HepG2 (cell line): ENCODE results near the gene TMEM141. TPM values are rescaled to one million over a fixed set of nuclear protein-coding genes. Genes with fewer than 3 reads are reported as not detected.

Source experiments
- ATAC-seq: fragments of 200-7000 bp; cut with Tn5 transposase; 3 replicates; pipeline ENCODE4 v1.9.1; 2020; ENCODE audit warnings: mild to moderate bottlenecking, moderate library complexity
- BruUV-seq: library from RNA; stranded (reverse); fragments of 400-500 nt; replicated peaks from 2 replicates; lab custom pipeline; 2021; lab: Mats Ljungman, UMichigan
- CTCF ChIA-PET: fragments of 300-600 bp; formaldehyde crosslinking; extraction: SDS; loops from one replicate; lab custom pipeline; 2021; ENCODE audit warnings: low total read pairs, inconsistent platforms, low intra/inter-chr PET ratio; lab: Yijun Ruan, JAX
- POLR2A ChIA-PET: fragments of 350-600 bp; sonication (Branson Sonifier 250); formaldehyde crosslinking; loops from one replicate; lab custom pipeline; 2020; ENCODE audit warnings: antibody characterized with exemption, inconsistent platforms; lab: Yijun Ruan, JAX
- DNase-seq: peaks from one replicate; pipeline ENCODE4 v3.0.0-alpha.2; 2015; ENCODE audit warnings: low spot score
- FAIRE-seq: peaks from 3 replicates; lab custom pipeline; 2011; peaks lifted over from hg19 to GRCh38; lab: Jason Lieb, UNC
- H2AFZ ChIP-seq: one replicate; pipeline ENCODE4 v1.6.1; 2011; ENCODE audit warnings: low read length, inconsistent platforms
- H3K27ac ChIP-seq: fragments of 300-600 bp; 3 replicates; pipeline ENCODE4 v1.8.0; 2011; ENCODE audit warnings: mixed run types, mild to moderate bottlenecking, mixed read lengths, low read length, inconsistent platforms; ENCODE audit not compliant: insufficient read depth; ENCODE audit errors: extremely low read length
- H3K27me3 ChIP-seq, 2 experiments: fragments of 200-600 bp in 1 of 2; 2 replicates in 1 of 2; 3 replicates in 1 of 2; pipeline versions ENCODE4 v1.6.0 to v1.8.0; 2011; ENCODE audit warnings: low read length in 2 of 2, mild to moderate bottlenecking in 2 of 2, moderate library complexity in 2 of 2, inconsistent platforms in 1 of 2; ENCODE audit not compliant: insufficient read depth in 2 of 2, control insufficient read depth in 1 of 2
- H3K36me3 ChIP-seq, 2 experiments: fragments of 200-600 bp in 1 of 2; replicated peaks in 1 of 2; 2 replicates in 1 of 2; 3 replicates in 1 of 2; pipeline versions ENCODE4 v1.5.1 to v1.8.0; 2011; ENCODE audit warnings: low read length in 2 of 2, inconsistent platforms in 1 of 2; ENCODE audit not compliant: insufficient read depth in 2 of 2, control insufficient read depth in 1 of 2
- H3K4me1 ChIP-seq: 2 replicates; pipeline ENCODE4 v1.5.1; 2012; ENCODE audit warnings: low read length, inconsistent platforms; ENCODE audit not compliant: insufficient read depth
- H3K4me2 ChIP-seq: 2 replicates; pipeline ENCODE4 v1.6.0; 2011; ENCODE audit warnings: low read depth, low read length, inconsistent platforms
- H3K4me3 ChIP-seq, 3 experiments: fragments of 200-600 bp in 1 of 3; sonication (generic), shearing (Covaris generic) in 1 of 3; replicated peaks in 1 of 3; 2 replicates each; pipeline ENCODE4 v1.5.1; 2011 to 2016; ENCODE audit warnings: low read length in 3 of 3, inconsistent platforms in 2 of 3, low read depth in 2 of 3, mild to moderate bottlenecking in 2 of 3, control low read depth in 1 of 3, mixed read lengths in 1 of 3; ENCODE audit not compliant: insufficient read depth in 1 of 3
- H3K79me2 ChIP-seq: one replicate; pipeline ENCODE4 v1.6.1; 2011; ENCODE audit warnings: low read length, inconsistent platforms; ENCODE audit not compliant: insufficient read depth
- H3K9ac ChIP-seq: 2 replicates; pipeline ENCODE4 v1.6.0; 2011; ENCODE audit warnings: mild to moderate bottlenecking, low read depth, low read length, inconsistent platforms; ENCODE audit not compliant: insufficient read depth
- H3K9me3 ChIP-seq: 2 replicates; pipeline ENCODE4 v1.5.1; 2012; ENCODE audit warnings: mild to moderate bottlenecking, low read length
- H4K20me1 ChIP-seq: 2 replicates; pipeline ENCODE4 v1.6.0; 2011; ENCODE audit warnings: inconsistent platforms, mild to moderate bottlenecking, low read length, moderate library complexity; ENCODE audit not compliant: insufficient read depth
- ATF4 ChIP-seq, 2 experiments: fragments of 450-650 bp in 1 of 2; sonication (generic) in 1 of 2; formaldehyde crosslinking; IDR thresholded peaks; 2 replicates each; pipeline versions ENCODE4 v1.5.0 to v1.8.0; 2020 to 2022; ENCODE audit warnings: mild to moderate bottlenecking in 1 of 2, missing genetic modification reagents in 1 of 2
- CBX5 ChIP-seq: sonication (generic); formaldehyde crosslinking; IDR thresholded peaks from 2 replicates; pipeline ENCODE4 v1.4.0; 2020; ENCODE audit warnings: missing genetic modification reagents, borderline replicate concordance
- CERS6 ChIP-seq: sonication (generic); formaldehyde crosslinking; IDR thresholded peaks from 2 replicates; pipeline ENCODE4 v1.5.0; 2020; ENCODE audit warnings: missing genetic modification reagents
- CSRNP1 ChIP-seq: sonication (generic); formaldehyde crosslinking; IDR thresholded peaks from 2 replicates; pipeline ENCODE4 v1.8.1; 2023; ENCODE audit warnings: mild to moderate bottlenecking, missing genetic modification reagents
- EHMT2 ChIP-seq: fragments of 200-600 bp; sonication (generic); IDR thresholded peaks from 2 replicates; pipeline ENCODE4 v1.7.0; 2017; ENCODE audit warnings: antibody characterized with exemption, low read depth, low read length, borderline replicate concordance
- GATA4 ChIP-seq: sonication (generic); IDR thresholded peaks from 2 replicates; pipeline ENCODE4 v1.6.1; 2016; ENCODE audit warnings: antibody characterized with exemption, low read depth, borderline replicate concordance
- GPN1 ChIP-seq: sonication (generic); formaldehyde crosslinking; IDR thresholded peaks from 2 replicates; pipeline ENCODE4 v1.5.1; 2020; ENCODE audit warnings: missing genetic modification reagents, borderline replicate concordance
- HNRNPL ChIP-seq: fragments of 200-400 bp; formaldehyde crosslinking; IDR thresholded peaks from 2 replicates; pipeline ENCODE4 v1.6.1; 2017; ENCODE audit warnings: mild to moderate bottlenecking, low read depth, low read length
- IRF2 ChIP-seq: IDR thresholded peaks from 2 replicates; pipeline ENCODE4 v1.6.1; 2018; ENCODE audit warnings: missing genetic modification reagents, missing compliant biosample characterization
- KAT7 ChIP-seq: IDR thresholded peaks from 2 replicates; pipeline ENCODE4 v1.6.1; 2018; ENCODE audit warnings: borderline replicate concordance, missing compliant biosample characterization
- MBD4 ChIP-seq: IDR thresholded peaks from 2 replicates; pipeline ENCODE4 v1.6.1; 2012; ENCODE audit warnings: low read length, inconsistent platforms, borderline replicate concordance
- MED13 ChIP-seq: sonication (generic); formaldehyde crosslinking; IDR thresholded peaks from 2 replicates; pipeline ENCODE4 v1.5.0; 2020; ENCODE audit warnings: missing genetic modification reagents
- SAFB2 ChIP-seq: sonication (generic); formaldehyde crosslinking; IDR thresholded peaks from 2 replicates; pipeline ENCODE4 v1.5.1; 2020; ENCODE audit warnings: missing genetic modification reagents, low read depth, mild to moderate bottlenecking, borderline replicate concordance
- SMAD1 ChIP-seq: sonication (generic); formaldehyde crosslinking; IDR thresholded peaks from 2 replicates; pipeline ENCODE4 v1.4.0; 2020; ENCODE audit warnings: missing genetic modification reagents, low read depth, mild to moderate bottlenecking, borderline replicate concordance
- STAT5B ChIP-seq: sonication (generic); formaldehyde crosslinking; IDR thresholded peaks from 2 replicates; pipeline ENCODE4 v1.4.0; 2020; ENCODE audit warnings: missing genetic modification reagents
- WIZ ChIP-seq: sonication (generic); formaldehyde crosslinking; IDR thresholded peaks from 2 replicates; pipeline ENCODE4 v1.5.1; 2020; ENCODE audit warnings: mild to moderate bottlenecking, missing genetic modification reagents
- ZBTB1 ChIP-seq: sonication (generic); formaldehyde crosslinking; IDR thresholded peaks from 2 replicates; pipeline ENCODE4 v1.4.0; 2020; ENCODE audit warnings: missing genetic modification reagents, borderline replicate concordance
- ZNF337 ChIP-seq: sonication (generic); formaldehyde crosslinking; IDR thresholded peaks from 2 replicates; pipeline ENCODE4 v1.5.1; 2020; ENCODE audit warnings: missing genetic modification reagents, low read depth, mild to moderate bottlenecking, borderline replicate concordance
- ZNF468 ChIP-seq: sonication (generic); formaldehyde crosslinking; IDR thresholded peaks from 2 replicates; pipeline ENCODE4 v1.8.0; 2022; ENCODE audit warnings: mild to moderate bottlenecking, moderate library complexity, missing genetic modification reagents
- ZNF780A ChIP-seq: sonication (generic); formaldehyde crosslinking; IDR thresholded peaks from 2 replicates; pipeline ENCODE4 v1.8.0; 2022; ENCODE audit warnings: mild to moderate bottlenecking, missing genetic modification reagents, moderate library complexity
- WGBS: methylation state at CpG from one replicate; pipeline ENCODE4 v1.1.6; 2017; ENCODE audit warnings: low lambda C conversion rate; 5-methylcytosine and 5-hydroxymethylcytosine counted together
- in situ Hi-C: cut with HindIII; loops from 2 replicates; pipeline ENCODE4 v1.10.0; 2017; ENCODE audit warnings: low pct_unique_long_range_greater_than_20kb; ENCODE audit not compliant: extremely low pct_ligation_motif_present
- intact Hi-C: fragments of 100-400 bp; cut with micrococcal nuclease; formaldehyde crosslinking; loops from one replicate; pipeline ENCODE4 v1.10.0; 2022; ENCODE audit not compliant: unreplicated experiment
- polyA plus RNA-seq, 8 experiments: library from polyadenylated mRNA; depleted of rRNA in 3 of 8; stranded (reverse) in 7 of 8; unstranded in 1 of 8; fragments of >200 nt; fragmentation: Illumina TruSeq in 4 of 8; extraction: Trizol in 4 of 8; gene quantifications; 2 replicates each; pipeline versions ENCODE4 v1.2.1 to v1.2.3, GENCODE V29; 2011 to 2016; ENCODE audit warnings: low read depth in 4 of 8, missing spikeins in 1 of 8, mixed read lengths in 1 of 8; ENCODE audit not compliant: insufficient read depth in 1 of 8
- total RNA-seq, 5 experiments: library from RNA; depleted of rRNA; stranded (reverse); fragments of >200 nt; fragmentation: Illumina TruSeq; extraction: Trizol; gene quantifications; 2 replicates each; pipeline ENCODE4 v1.2.3, GENCODE V29; 2016; ENCODE audit warnings: low read depth in 1 of 5

The TMEM141 gene
- total and polyA plus RNA-seq, 2 of the 13 experiments (the other 11 are each of a cell fraction or from before 2014, with no cell fraction given), result 81.0 to 202 TPM

- no peak overlapping the region; a peak in 1 of 6 replicates for H3K4me3 ChIP-seq
- H3K79me2 ChIP-seq, result peaks cover 37% of the 10 kb centered on the region
- H3K4me2 ChIP-seq, result peak overlapping the region; percentile 41; the same call in 1 of the 2 replicates
- DNase-seq (no peak), ATAC-seq (no peak), FAIRE-seq (no peak)
- peak overlapping the region; percentile 5 for H3K27ac ChIP-seq
- in situ Hi-C loops (no loop called here), intact Hi-C loops (no loop called here)
- POLR2A ChIA-PET, result interaction anchor here (2.3 kb wide), 1 partner anchor 13 kb away, joined by 12 read pairs; the partner anchor contains the start of gene RABL6
- H3K27me3 ChIP-seq, result no peaks in the 10 kb centered on the region; a peak in 1 of 5 replicates
- CTCF ChIA-PET, result no interaction called here
- no peak overlapping the region for H2AFZ ChIP-seq
- no peaks in the 10 kb centered on the region for H3K9me3 ChIP-seq
- H4K20me1 ChIP-seq, result no peaks in the 10 kb centered on the region
- H3K4me1 ChIP-seq, result peaks cover 83% of the 10 kb centered on the region
- no TSS peak for BruUV-seq
- 0 out of 5 replicates have a peak, but pooled peaks cover 0 to 12% of the 10 kb centered on the region in 2 experiments for H3K36me3 ChIP-seq
- 95% methylated on average over 14 of the region's 14 CpGs for WGBS
- peak overlapping the region; percentile 5; the same call in 1 of the 2 replicates for H3K9ac ChIP-seq
- TF ChIP-seq WIZ (CRISPR knock-in tag), result 0 out of 2 replicates have a peak, but pooled peaks have one; percentile 27
- no peak for TF ChIP-seq EHMT2
- TF ChIP-seq ZBTB1 (CRISPR knock-in tag), result no peak
- no peak for TF ChIP-seq STAT5B (CRISPR knock-in tag)
- TF ChIP-seq SAFB2 (CRISPR knock-in tag), result peak; percentile 36; the same call in 1 of the 2 replicates
- no peak for TF ChIP-seq IRF2 (CRISPR knock-in tag)
- no peak for TF ChIP-seq CSRNP1 (CRISPR knock-in tag)
- TF ChIP-seq CERS6 (CRISPR knock-in tag), result 0 out of 2 replicates have a peak, but pooled peaks have one; percentile 33
- no peak for TF ChIP-seq ZNF468 (CRISPR knock-in tag)
- TF ChIP-seq HNRNPL, result no peak
- no peak for TF ChIP-seq SMAD1 (CRISPR knock-in tag)
- TF ChIP-seq ZNF337 (CRISPR knock-in tag), result 0 out of 2 replicates have a peak, but pooled peaks have one; percentile 16
- TF ChIP-seq MED13 (CRISPR knock-in tag), result no peak
- TF ChIP-seq ATF4 (CRISPR knock-in tag; IDR thresholded peaks at IDR 0.05), result no peak
- TF ChIP-seq ZNF780A (CRISPR knock-in tag), result no peak
- TF ChIP-seq MBD4, result no peak
- TF ChIP-seq GATA4, result 0 out of 2 replicates have a peak, but pooled peaks have one; percentile 13
- TF ChIP-seq CBX5, result no peak
- no peak for TF ChIP-seq KAT7 (CRISPR knock-in tag)
- no peak for TF ChIP-seq GPN1 (CRISPR knock-in tag)
Measured at GRCh38 chr9:136794281-136794999, 3.3 kb downstream of the TMEM141 start.
